ENCODE results near the gene C5orf63. TPM values are rescaled to one million over a fixed set of nuclear protein-coding genes. Genes with fewer than 3 reads are reported as not detected.

C5orf63 gene
- total RNA-seq, 4 donors from 2014 or later = 1.8 to 6.5 (median 4.7) TPM

- ATAC-seq (ENCODE audit: low FRiP score) (no peak), DNase-seq (ENCODE audit: low spot score) (no peak)
- no peak for TF ChIP-seq CTCF (IDR thresholded peaks at IDR 0.05)
Observed at GRCh38 chr5:127031147-127031862, 42.0 kb downstream of the C5orf63 start.

- peak; percentile 98 for ATAC-seq (ENCODE audit: low FRiP score)
Observed at GRCh38 chr5:127030259-127031146, 42.8 kb downstream of the C5orf63 start, which contains the start of gene MARCHF3. Gene MARCHF3 (minus strand): TSS chr5:127030558. CDS start chr5:126918171, 112,387 bp downstream.

GRCh38 chr5:127029581-127030258 lies 43.6 kb downstream of the C5orf63 start:
- ATAC-seq (ENCODE audit: low FRiP score) (peak; percentile 49), DNase-seq (ENCODE audit: low spot score) (no peak)
- TF ChIP-seq CTCF (IDR thresholded peaks at IDR 0.05) = no peak

More at GRCh38 chr5:127030259-127031146, 42.8 kb downstream of the C5orf63 start, which contains the start of gene MARCHF3:
- DNase-seq (ENCODE audit: low spot score) = peak; percentile 72
- TF ChIP-seq CTCF (IDR thresholded peaks at IDR 0.05) = no peak

- no peak for TF ChIP-seq CTCF (IDR thresholded peaks at IDR 0.05)
- DNase-seq (ENCODE audit: low spot score) (no peak), ATAC-seq (ENCODE audit: low FRiP score) (no peak)
Observed at GRCh38 chr5:127028822-127029457, 44.4 kb downstream of the C5orf63 start.

- ATAC-seq (ENCODE audit: low FRiP score) = no peak
- DNase-seq (ENCODE audit: low spot score) = no peak
- TF ChIP-seq CTCF (IDR thresholded peaks at IDR 0.05) = no peak
Observed at GRCh38 chr5:127027539-127027938, 45.8 kb downstream of the C5orf63 start.

GRCh38 chr5:127026166-127026565 lies 47.1 kb downstream of the C5orf63 start:
- ATAC-seq (ENCODE audit: low FRiP score) (no peak), DNase-seq (ENCODE audit: low spot score) (no peak)
- no peak for TF ChIP-seq CTCF (IDR thresholded peaks at IDR 0.05)

All from omental fat pad (tissue), 4 donors.